ENCODE measurements around the gene CDK17.

The CDK17 gene

DNA sequence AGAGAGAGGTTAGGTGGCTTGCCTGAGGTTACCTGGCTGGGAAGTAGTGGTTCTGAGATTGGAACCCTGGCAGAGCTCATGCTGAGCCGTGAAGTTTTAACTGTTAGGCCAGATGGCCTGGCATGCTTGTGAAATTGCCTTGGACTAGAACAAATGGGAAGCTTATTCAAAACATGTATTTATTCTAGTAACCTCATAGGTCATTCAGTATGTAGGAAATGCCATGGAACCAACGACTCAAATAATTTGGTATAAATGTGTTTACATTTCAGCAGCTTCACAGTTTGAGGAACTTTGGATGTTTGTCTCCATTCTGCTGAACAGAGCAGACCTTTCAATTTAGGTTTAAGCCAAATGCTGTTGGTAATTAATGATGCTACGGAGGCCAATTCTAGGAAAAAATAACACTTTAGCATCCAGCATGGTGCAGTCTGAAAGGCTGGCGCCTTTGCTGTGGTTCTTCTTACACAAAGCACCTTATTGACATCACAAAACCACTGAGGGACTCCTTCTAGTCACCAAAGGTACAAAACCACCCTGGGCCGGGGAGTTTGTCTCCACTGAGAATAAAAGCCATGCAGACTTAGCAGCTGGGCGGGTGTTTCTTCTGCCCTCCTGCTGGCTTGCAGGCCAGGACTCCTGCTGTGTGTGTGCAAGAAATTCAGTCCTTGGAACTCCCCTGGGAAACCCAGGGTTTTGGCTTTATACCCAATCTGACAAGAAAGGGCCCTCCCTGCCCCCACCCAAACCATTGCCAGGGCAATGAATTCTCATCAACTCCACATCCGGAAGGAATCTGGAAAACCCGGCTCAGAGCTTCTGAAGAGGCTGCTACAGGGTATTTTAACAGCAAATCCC lies 141.9 kb downstream of the CDK17 start:
- no peak for DNase-seq

DNA sequence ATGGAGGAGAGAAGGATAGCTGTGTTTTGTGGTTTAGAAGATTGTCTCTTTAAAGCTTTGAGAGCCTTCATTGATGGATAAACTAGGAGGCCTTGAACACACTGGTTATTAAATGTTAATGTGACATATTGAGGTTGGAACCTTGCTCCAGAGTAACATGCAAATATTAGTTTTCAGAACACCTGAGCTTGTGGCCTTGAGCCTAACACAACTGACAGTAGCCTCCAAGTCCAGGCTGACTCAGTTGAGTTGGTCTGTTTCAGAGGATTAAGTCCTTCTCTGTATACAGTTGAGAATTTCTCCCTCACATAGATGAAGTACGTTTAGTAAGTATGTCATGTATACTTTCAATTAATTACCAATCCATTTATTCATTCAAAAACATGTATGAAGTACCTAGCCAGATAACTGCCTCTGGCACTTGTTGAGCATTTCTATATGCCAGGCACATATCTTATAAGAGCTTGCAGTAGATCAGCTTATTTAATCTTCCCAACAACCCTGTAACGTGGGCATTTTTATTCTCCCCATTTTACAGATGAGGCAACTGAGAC lies 142.6 kb downstream of the CDK17 start:
- DNase-seq, result no peak

DNA sequence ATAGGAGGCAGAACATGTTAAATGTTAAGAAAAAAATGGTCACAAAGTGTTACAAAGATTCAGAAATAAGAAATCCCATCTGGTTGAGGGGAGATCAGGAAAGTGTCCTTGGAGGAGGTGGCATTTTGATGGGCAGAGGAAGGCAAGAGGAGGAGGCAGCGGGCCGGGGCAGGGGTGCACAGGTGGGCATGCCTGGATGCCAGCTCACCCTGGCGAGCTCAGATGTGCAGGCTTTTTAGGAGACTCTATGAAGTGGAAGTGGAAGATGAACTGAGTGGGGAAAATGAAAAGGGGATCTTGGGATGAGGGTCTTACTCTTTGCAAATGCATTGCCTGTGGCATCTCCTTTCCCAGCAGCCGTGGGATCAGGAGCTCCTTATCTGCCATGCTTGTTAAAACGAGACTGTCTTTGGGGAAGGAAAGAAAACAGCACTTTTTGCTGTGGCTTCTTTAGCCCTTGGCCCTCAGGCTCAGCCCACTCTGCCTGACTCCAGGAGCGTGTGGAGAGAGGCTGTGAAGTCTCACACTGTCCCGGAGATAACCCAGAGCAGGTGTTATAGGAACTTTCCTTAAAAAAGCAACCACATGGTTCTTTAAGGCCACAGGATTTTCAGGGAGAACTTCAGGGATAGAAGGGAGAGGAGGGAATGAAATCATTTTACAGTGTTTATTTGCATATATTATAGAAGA lies 143.4 kb downstream of the CDK17 start:
- no peak for DNase-seq

DNA sequence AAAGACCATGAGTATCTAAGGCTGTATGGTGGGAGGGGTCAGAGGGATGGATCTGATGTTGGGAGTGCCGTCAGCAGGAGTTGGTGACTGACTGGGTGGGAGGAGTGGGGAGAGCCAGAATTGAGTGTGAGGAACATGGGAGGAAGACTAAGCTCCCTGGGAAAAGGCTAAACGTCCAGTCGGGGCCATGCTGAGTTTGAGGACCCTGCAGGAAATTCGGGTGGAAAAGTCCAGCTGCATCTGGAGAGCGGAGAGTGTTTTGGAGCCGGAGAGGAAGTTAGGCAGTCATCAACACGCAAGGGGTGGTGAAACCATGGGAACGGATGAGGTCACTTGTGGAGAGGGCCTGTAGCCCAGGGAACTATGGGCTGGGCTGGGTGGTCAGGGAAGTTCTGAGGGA lies 145.2 kb downstream of the CDK17 start:
- no peak for DNase-seq

DNA sequence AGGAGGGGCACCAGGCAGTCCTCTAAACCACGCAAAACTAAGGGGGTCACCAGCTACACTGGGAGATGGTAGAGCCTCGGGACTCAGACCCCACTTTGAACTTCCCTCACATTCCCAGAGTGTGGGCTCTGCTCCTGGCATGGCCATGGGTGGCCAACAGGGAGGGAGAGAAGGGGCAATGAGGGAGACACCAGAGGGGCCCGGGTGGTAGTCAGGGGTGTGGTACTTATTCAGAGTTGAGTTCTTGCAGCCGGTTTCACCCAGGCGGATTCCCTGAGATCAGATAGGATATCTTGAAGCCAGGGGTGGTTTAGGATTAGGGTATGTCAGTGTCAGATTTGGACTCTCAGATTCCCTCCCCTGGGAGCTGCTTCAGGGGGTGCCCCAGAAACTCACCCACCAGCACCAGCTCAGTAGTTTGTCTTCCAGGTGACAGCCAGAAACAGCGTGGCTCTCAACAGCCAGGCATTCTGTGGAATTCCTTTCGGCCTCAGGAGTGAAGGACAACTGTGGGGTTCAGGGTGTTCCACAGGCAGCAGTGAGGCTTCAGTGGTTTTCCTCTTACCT lies 150.0 kb downstream of the CDK17 start:
- DNase-seq, result no peak

DNA sequence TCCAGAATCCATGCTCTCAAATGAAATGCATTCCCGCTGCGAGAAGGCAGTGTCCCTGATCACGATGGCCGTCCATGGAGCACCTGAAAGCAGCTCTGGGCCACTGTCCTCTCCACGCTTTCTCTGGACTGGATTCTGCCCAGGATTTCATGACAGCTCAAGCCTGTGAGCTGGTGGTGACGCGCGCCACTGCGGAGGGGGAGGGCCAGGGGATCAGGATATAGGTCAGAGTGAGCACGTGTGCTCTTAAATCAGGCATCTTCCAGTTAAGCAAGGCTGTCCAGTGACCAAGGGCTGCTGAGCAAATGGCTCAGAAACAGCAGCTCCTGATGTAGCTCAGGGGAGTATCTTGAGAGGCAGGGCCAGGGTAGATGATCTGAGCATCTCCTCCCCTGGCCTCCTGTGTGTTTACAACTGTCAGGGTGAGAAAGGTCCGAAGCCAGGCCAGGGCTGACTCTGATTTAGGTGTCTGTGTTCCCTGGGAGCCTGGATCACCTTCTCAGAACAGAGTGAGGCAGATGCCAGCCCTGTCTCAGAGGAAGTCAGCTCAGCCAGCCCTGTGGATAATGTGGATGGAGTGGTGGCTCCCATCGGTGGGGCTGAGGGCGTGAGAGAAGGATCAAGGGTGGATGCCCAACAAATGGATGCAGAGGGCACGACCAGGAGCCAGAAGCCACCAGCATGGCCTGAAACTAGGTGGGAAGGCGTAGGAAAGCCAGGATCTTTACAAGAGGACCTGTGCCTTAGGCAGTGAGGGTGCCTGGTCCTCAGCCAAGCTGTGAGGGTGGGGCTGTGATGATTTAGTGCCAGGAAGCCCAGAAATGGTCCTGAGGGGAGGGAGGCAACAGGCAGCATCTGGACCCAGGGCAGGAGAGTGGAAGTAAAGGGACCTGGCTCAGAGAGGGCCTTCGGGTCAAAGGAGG lies 150.8 kb downstream of the CDK17 start:
- no peak for DNase-seq

DNA sequence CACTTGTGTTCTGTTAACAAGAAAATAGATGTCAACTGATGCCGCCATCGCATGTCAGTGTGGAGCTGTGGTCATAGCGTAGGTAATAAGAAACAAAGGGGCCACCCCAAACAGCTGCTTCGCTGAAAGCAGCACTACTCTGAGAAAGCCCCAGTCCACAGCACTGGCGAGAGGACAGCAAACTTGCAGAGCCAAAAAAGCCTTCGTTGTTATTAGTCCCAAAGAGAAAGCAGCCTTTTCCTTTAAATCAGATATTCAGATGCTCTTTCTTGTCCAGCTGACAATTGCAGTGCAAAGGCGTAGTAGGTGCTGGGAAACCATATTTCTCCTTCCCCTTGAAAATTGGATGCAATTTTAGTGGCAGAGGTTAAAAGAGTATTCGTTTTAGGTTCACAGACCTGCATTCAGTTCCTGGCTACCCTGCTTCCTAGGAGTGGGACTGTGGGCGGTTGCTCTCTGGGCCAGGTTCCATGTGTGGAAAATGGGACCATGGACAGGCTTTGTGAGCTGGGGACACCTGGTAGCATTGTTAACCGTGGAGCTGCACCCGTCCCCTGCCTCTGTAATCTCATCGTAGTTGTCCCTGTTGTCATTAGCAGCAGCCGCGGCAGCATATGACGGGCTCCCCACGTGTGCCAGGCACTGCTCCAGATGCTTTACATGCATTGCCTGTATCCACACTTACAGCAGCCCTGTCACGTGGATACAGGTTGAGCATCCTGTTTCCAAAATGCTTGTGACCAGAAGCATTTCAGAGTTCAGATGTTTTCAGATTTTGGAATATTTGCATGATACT lies 151.9 kb downstream of the CDK17 start:
- DNase-seq, result no peak

DNA sequence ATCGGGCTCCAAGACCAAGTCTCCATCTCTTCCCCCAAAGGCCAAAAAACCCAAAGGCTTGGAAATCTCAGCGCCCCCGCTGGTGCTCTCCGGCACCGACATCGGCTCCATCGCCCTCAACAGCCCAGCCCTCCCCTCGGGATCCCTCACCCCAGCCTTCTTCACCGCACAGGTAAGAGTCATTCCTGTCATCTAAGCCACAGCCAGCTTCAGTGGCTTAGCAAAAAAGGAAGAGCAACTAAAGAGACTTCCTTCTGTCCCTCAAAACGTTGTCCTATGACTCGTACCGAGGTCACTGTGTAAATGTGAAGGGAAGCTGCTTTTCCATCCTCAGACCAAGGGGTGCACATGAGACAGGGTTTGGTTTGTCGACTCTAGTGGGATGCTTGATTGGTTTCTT lies 152.7 kb downstream of the CDK17 start:
- DNase-seq, result no peak

DNA sequence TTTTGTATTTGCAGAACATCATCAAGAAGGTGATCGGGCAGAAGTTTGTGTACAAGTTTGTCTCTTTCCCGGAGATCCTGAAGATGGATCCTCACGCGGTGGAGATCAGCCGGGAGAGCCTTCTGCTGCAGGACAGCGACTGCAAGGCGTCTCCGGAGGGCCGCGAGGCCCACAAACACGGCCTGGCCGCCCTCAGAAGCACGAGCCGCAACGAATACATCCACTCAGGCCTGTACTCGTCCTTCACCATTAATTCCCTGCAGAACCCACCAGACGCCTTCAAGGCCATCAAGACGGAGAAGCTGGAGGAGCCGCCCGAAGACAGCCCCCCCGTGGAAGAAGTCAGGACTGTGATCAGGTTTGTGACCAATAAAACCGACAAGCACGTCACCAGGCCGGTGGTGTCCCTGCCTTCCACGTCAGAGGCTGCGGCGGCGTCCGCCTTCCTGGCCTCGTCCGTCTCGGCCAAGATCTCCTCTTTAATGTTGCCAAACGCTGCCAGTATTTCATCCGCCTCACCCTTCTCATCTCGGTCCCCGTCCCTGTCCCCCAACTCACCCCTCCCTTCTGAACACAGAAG lies 153.2 kb downstream of the CDK17 start:
- no peak for DNase-seq

DNA sequence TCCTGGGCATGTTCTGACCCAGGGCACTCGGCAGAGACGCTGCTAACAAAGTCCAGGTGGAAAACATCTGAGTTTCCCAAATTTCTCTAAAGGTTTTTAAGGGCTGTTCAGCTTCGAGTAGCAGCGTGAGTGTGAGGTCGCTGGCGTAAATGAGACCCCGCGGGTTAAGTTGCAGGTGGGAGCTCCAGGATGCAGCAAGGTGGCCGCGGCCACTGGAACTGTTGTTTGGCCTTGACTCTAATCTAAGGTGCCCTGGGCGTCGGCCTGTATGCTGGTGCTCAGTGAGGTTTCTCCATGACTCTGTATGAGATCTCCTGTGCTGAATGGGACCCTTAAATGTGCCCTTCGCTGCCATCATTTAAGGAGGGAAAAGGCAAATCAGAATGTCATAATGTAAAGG lies 155.4 kb downstream of the CDK17 start:
- no peak for DNase-seq

DNA sequence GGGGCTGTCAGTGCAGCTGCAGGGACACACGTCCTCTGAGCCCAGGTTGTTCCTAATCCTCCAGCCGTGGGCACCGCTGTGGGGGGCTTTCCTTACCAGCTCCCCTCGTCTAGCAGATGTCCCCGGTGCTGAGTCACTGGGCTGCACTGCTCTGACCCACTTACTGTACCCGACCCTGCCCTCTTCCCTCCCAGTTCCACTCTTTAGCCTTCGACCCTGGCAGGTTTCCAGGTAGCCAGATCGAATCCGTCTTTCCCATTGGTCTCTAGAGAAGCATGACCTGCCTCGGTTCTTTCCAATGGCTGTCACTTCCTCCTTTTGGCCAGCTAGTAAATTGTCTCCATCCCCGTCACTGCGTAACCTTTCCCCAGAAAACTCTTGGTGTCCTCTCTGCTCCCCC lies 157.6 kb downstream of the CDK17 start:
- no peak for DNase-seq

DNA sequence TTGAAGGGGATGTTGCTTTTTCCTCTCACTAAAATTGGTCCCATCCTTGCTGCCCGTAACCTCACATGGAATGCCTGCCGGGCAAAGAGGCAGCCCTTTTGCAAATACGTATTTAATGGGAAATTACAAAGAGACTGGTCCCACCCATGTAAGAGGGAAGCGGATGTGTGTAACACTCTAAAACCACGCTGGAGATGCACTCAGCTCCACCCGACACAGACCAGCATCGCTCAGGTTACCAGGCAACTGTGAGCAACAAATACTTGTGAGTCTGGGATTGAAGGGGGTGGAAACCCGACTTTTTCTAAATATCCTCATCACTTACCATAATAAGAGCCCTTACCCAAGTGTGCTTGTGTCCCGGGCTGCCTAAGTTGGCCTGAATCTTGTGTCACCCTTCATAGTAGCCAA lies 158.4 kb downstream of the CDK17 start:
- peak in 1 of 2 experiments; percentile 57 for DNase-seq

DNA sequence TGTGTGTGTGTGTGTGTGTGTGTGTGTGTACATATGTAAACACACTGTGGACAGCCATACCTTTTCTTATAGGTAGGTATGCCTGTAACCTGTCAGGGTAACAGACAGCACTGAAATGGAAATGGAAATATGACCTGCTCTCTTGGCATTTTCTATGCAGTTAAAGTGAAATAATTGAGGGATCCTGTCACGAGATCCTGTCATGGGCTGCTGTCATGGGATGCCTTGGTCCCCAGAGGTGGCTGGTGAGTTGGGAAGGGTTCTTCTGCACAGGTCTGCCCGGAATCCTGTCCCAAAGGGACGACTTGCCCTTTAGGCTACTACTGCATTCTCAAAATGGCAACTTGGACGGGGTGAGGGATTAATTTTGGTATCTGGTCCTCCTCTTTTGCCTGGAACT lies 158.8 kb downstream of the CDK17 start:
- DNase-seq, result no peak

DNA sequence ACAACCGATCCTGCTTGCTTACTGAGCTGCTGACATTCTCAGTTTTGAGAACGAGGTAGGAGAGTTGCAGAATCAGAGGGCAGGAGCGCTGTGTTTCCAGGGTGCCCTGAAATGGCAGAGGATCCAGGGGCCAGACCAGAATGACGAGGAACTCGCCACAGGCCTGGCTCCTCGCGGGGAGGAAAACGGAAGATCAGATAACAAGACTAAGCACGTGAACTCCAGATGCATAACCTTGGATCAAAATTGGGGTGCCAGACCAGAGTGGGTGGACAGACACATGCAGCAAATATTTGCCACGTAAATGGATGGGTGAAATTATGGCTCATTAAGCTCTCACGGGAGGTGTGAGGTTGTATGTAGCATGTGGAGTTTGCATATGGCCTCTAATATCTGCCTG lies 159.6 kb downstream of the CDK17 start:
- no peak for DNase-seq

DNA sequence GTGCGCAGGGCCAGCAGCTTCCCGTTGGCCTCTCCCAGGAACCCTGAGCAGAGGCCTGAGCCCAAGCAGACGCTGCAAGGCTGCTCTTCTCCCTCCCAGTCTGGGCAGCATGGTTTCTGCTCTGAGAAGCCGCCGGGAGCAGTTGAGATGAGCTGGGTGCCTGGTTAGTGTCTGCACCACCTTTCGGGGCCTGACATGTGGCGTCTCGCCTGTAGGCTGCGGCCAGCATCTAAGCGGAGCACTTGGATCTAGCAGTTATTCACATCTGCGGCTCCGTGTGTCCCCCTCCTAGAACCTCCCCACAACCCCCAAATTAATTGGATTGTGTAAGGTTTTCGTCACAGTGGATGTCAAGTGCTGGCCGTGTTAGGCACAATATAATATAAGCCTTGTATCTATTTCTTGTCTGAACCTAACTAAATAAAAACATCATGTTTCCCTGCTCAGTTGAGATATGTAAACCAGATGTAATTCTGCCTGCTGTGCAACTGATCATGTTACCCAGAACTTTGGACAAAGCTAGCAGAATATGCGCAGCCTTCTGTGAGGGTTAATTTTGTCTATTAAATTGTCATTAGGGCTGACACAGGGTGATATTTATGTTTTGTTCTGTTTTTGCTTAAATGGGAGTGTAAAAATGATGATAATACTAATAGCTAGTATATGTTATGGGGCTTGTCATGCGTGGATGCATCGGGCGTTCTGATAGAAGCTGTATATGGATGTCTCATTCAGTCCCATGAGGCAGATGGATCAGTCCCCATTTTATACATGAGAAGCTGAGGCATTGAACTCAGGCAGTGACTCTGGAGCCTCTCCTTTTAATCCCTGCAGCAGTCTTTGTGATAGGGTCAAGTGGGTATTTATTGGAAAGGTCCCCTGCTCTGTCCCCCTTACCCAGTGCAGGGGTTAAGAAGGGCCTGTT lies 160.3 kb downstream of the CDK17 start:
- no peak for DNase-seq

DNA sequence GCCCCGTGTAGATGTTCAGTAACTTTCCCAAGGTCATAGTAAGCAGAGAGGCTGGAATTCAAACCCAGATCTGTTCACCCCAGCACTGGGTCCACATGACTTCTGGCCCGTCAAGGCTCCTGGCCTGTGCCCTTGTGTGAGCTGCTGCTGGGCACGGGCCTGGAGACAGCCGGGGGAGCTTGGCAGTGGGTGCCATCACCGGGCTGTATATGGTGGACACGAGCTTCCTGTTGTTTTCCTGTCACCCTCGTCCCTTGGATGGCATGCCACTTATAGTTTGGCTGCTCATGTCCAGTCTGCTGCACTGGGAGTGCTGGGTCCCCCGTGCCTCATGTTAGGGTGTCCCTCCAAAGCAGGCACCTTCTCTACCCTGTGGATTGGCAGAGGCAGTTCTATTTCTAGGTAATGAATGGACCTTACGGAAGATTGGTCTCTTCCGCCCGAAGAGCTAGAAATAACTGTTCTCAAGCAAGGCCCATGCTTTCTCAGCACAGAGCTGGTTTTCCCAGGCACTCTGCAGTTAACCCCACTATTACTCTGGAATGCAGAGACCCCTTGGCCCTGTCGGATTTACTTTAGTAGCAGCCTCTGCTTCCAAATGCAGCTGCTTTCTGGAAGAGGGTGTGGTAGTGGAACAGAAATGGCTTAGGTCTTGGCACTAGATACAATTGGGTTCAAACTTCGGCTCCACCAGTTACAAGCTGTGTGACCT lies 161.7 kb downstream of the CDK17 start:
- DNase-seq, result no peak

DNA sequence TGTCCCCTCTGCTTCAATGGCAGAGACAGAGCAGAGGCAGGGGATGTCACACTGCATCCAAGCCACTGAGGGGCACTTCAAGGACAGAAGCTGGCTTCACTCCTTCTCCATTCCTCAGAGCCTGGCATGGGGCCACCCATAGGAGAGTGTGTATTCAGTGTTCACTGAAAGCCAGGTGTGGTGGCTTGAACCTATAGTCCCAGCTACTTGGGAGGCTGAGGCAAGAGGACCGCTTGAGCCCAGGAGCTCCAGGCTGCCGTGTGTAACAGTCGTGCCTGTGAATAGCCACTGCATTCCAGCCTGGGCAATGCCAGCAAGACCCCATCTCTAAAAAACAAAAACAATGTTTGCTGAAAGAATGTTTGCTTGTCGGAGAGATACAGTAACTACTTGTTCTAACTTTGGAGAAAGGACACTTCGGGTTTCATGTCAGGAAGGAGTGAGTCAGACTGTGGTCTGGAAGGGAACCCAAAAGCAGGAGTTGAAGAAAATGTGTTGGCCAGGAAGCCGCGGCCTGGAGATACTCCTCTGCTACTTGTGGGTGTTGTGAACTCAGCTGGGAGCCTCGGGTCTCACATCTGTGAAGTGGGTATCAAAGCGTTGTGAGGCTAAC lies 162.7 kb downstream of the CDK17 start:
- peak; percentile 17 to 55 for DNase-seq

DNA sequence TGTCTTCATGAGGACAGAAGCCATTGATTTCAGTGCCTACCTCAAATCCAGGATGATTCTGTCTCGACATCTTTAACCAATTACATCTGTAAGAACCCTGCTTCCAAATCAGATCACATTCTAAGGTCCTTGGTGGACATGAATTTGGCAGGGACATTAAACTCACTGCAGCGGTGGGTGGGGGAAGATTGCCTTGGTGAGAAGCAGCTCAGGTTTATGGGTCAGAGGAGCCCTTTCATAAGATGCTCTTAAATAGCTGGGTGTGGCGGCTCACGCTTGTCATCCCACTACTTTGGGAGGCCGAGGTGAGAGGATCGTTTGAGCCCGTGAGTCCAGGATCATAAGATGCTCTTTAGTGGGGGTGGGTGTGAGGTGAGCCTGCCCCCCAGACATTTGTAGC lies 163.2 kb downstream of the CDK17 start:
- DNase-seq, result no peak

DNA sequence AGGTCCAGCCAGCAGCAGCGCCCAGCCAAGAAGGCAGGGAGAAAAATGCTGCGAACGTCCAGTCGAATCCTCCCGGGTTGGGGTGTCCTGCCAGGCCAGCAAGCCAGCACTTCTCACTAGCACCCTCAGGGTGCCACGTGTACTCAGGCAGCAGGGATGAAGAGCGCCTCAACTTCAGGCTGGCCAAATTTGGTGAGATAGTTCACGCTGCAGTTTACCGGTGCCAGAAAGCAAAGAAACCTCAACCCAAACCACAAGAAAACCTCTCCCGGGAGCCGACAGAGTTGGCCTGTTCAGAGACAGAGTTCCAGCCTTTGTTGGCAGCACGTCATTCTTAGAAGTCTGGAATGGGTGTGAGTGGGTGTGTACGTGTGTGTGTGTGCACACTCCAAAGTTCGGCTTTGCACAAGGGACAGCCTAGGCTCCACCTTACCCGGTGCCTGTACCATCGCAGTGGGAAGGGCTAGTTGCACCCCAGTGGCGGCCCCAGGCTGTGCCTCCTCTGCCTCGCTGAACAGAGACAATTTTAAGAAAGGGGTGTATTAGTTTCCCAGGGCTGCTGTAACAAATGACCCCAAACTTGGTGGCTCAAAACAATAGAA lies 163.9 kb downstream of the CDK17 start:
- no peak for DNase-seq
